Caco-2 (cell line): ENCODE measurements around the gene SEPSECS. TPM values are rescaled to one million over a fixed set of nuclear protein-coding genes. Genes with fewer than 3 reads are reported as not detected.

ENCODE experiments used
- BruUV-seq: library from RNA; stranded (reverse); fragments of 400-500 nt; replicated peaks from 2 replicates; lab custom pipeline; 2021; lab: Mats Ljungman, UMichigan
- CTCF ChIA-PET: fragments of 300-600 bp; sonication (Branson Sonifier 250); formaldehyde crosslinking; loops from one replicate; lab custom pipeline; 2022; ENCODE audit warnings: antibody characterized with exemption; lab: Charles Lee
- POLR2A ChIA-PET: fragments of 300-600 bp; sonication (Branson Sonifier 250); formaldehyde crosslinking; loops from one replicate; lab custom pipeline; 2022; ENCODE audit warnings: antibody characterized with exemption; lab: Charles Lee
- DNase-seq, 2 experiments: peaks; one replicate each; pipeline versions ENCODE4 v3.0.0 to v3.0.0-alpha.2; 2020 to 2022
- H3K27me3 ChIP-seq: replicated peaks from 2 replicates; pipeline ENCODE4 v1.6.0; 2011; ENCODE audit warnings: low read length; ENCODE audit not compliant: control insufficient read depth, insufficient read depth
- H3K36me3 ChIP-seq: 2 replicates; pipeline ENCODE4 v1.5.1; 2011; ENCODE audit warnings: low read length; ENCODE audit not compliant: control insufficient read depth, insufficient read depth
- H3K4me1 ChIP-seq: fragments of 250-450 bp; sonication (Bioruptor Pico); 2 replicates; pipeline ENCODE4 v1.5.1; 2020; ENCODE audit warnings: mild to moderate bottlenecking
- H3K4me3 ChIP-seq: 2 replicates; pipeline ENCODE4 v1.5.1; 2011; ENCODE audit warnings: low read depth, mild to moderate bottlenecking, control low read depth, low read length
- H3K9me3 ChIP-seq: fragments of 250-450 bp; sonication (Bioruptor Pico); 2 replicates; pipeline ENCODE4 v1.5.1; 2020; ENCODE audit warnings: mild to moderate bottlenecking, moderate library complexity
- H3K27ac Mint-ChIP-seq: one replicate; pipeline ENCODE4 v1.8.0; 2022; ENCODE audit warnings: mixed read lengths; ENCODE audit not compliant: unreplicated experiment
- H3K27me3 Mint-ChIP-seq: one replicate; pipeline ENCODE4 v1.8.0; 2022; ENCODE audit warnings: mixed read lengths; ENCODE audit not compliant: insufficient read depth, unreplicated experiment
- H3K36me3 Mint-ChIP-seq: one replicate; pipeline ENCODE4 v1.8.0; 2022; ENCODE audit warnings: mild to moderate bottlenecking, mixed read lengths; ENCODE audit not compliant: insufficient read depth, unreplicated experiment
- H3K4me1 Mint-ChIP-seq: one replicate; pipeline ENCODE4 v1.8.0; 2022; ENCODE audit warnings: low read depth, mixed read lengths; ENCODE audit not compliant: unreplicated experiment
- H3K4me3 Mint-ChIP-seq: one replicate; pipeline ENCODE4 v1.8.0; 2022; ENCODE audit warnings: mild to moderate bottlenecking, moderate library complexity, mixed read lengths; ENCODE audit not compliant: unreplicated experiment
- H3K9me3 Mint-ChIP-seq: one replicate; pipeline ENCODE4 v1.8.0; 2022; ENCODE audit warnings: mixed read lengths; ENCODE audit not compliant: unreplicated experiment
- CTCF ChIP-seq, 2 experiments: fragments of 200-600 bp in 1 of 2; IDR thresholded peaks; 1 replicate in 1 of 2; 2 replicates in 1 of 2; pipeline versions ENCODE4 v1.5.1 to v1.8.0; 2011 to 2022; ENCODE audit warnings: antibody characterized with exemption in 1 of 2, control low read depth in 1 of 2, inconsistent platforms in 1 of 2, low read depth in 1 of 2, low read length in 1 of 2, mild to moderate bottlenecking in 1 of 2, moderate library complexity in 1 of 2; ENCODE audit not compliant: insufficient read depth in 1 of 2, severe bottlenecking in 1 of 2, unreplicated experiment in 1 of 2
- intact Hi-C: fragments of 100-400 bp; cut with micrococcal nuclease; formaldehyde crosslinking; loops from one replicate; pipeline ENCODE4 v1.10.0; 2022; ENCODE audit not compliant: unreplicated experiment
- total RNA-seq: library from RNA; stranded (reverse); gene quantifications from 2 replicates; pipeline ENCODE4 v1.2.3, GENCODE V29; 2022

The SEPSECS gene
- total RNA-seq, 1 experiment from 2014 or later, result 5.7 TPM

- CTCF ChIA-PET, result no interaction called here
- no TSS peak for BruUV-seq
Observed at GRCh38 chr4:25129917-25130316, 30.3 kb downstream of the SEPSECS start.

GRCh38 chr4:25128671-25129070 lies 31.6 kb downstream of the SEPSECS start:
- Histone ChIP-seq H3K27me3 (no peaks in the 10 kb centered on the region), H3K9me3 (no peaks in the 10 kb centered on the region), H3K36me3 (no peaks in the 10 kb centered on the region), H3K4me1 (peaks cover 22% of the 10 kb centered on the region), H3K4me3 (no peak overlapping the region)
- no peaks in the 10 kb centered on the region for H3K36me3 Mint-ChIP-seq
- BruUV-seq, result no TSS peak
- H3K4me1 Mint-ChIP-seq, result no peaks in the 10 kb centered on the region
- POLR2A ChIA-PET, result no interaction called here
- no peaks in the 10 kb centered on the region for H3K9me3 Mint-ChIP-seq
- TF ChIP-seq CTCF (IDR thresholded peaks at IDR 0.05; ENCODE audit: insufficient read depth in 1 of 2, low read depth in 1 of 2, low read length in 1 of 2, severe bottlenecking in 1 of 2, unreplicated experiment in 1 of 2), result no peak
- intact Hi-C loops, result no loop called here
- CTCF ChIA-PET, result no interaction called here
- H3K27me3 Mint-ChIP-seq, result no peaks in the 10 kb centered on the region
- no peak for DNase-seq
- no peak overlapping the region for H3K27ac Mint-ChIP-seq
- no peak overlapping the region for H3K4me3 Mint-ChIP-seq

More at GRCh38 chr4:25129917-25130316, 30.3 kb downstream of the SEPSECS start:
- Mint-ChIP-seq H3K36me3 (no peaks in the 10 kb centered on the region), H3K9me3 (no peaks in the 10 kb centered on the region), H3K4me3 (no peak overlapping the region), H3K27me3 (no peaks in the 10 kb centered on the region), H3K27ac (no peak overlapping the region), H3K4me1 (no peaks in the 10 kb centered on the region)
- intact Hi-C loops, result no loop called here
- POLR2A ChIA-PET, result no interaction called here
- no peak for TF ChIP-seq CTCF (IDR thresholded peaks at IDR 0.05; ENCODE audit: insufficient read depth in 1 of 2, low read depth in 1 of 2, low read length in 1 of 2, severe bottlenecking in 1 of 2, unreplicated experiment in 1 of 2)
- H3K9me3 ChIP-seq, result no peaks in the 10 kb centered on the region
- DNase-seq, result no peak
- no peak overlapping the region for H3K4me3 ChIP-seq
- peaks cover 29% of the 10 kb centered on the region for H3K4me1 ChIP-seq
- H3K36me3 ChIP-seq, result no peaks in the 10 kb centered on the region
- no peaks in the 10 kb centered on the region for H3K27me3 ChIP-seq

- no peak overlapping the region for H3K4me3 ChIP-seq
- no peak overlapping the region for H3K4me3 Mint-ChIP-seq
- H3K9me3 ChIP-seq, result no peaks in the 10 kb centered on the region
- H3K36me3 ChIP-seq, result no peaks in the 10 kb centered on the region
- no peaks in the 10 kb centered on the region for H3K4me1 Mint-ChIP-seq
- no peak for DNase-seq
- no peaks in the 10 kb centered on the region for H3K27me3 ChIP-seq
- H3K27ac Mint-ChIP-seq, result no peak overlapping the region
- intact Hi-C loops, result no loop called here
- H3K9me3 Mint-ChIP-seq, result no peaks in the 10 kb centered on the region
- POLR2A ChIA-PET, result no interaction called here
- BruUV-seq, result no TSS peak
- no peaks in the 10 kb centered on the region for H3K27me3 Mint-ChIP-seq
- no peaks in the 10 kb centered on the region for H3K4me1 ChIP-seq
- H3K36me3 Mint-ChIP-seq, result no peaks in the 10 kb centered on the region
- TF ChIP-seq CTCF (IDR thresholded peaks at IDR 0.05; ENCODE audit: insufficient read depth in 1 of 2, low read depth in 1 of 2, low read length in 1 of 2, severe bottlenecking in 1 of 2, unreplicated experiment in 1 of 2), result no peak
- CTCF ChIA-PET, result no interaction called here
Observed at GRCh38 chr4:25123236-25123635, 37.0 kb downstream of the SEPSECS start.
